SK-N-SH treated with all-trans-retinoic acid at 6 μM for 48 hours (cell line): ENCODE measurements around the gene UNC50.

ENCODE experiments used
- ARNTL ChIP-seq: fragments of 450-650 bp; formaldehyde crosslinking; IDR thresholded peaks from 2 replicates; pipeline ENCODE4 v1.5.0; 2020; ENCODE audit warnings: low read depth, mild to moderate bottlenecking, moderate library complexity, borderline replicate concordance
- CREB5 ChIP-seq: fragments of 250-450 bp; sonication (Bioruptor Pico); IDR thresholded peaks from 2 replicates; pipeline ENCODE4 v1.5.1; 2020; ENCODE audit warnings: low read depth, mild to moderate bottlenecking, moderate library complexity
- CSDC2 ChIP-seq: fragments of 250-450 bp; sonication (Bioruptor Pico); IDR thresholded peaks from 2 replicates; pipeline ENCODE4 v1.5.0; 2020; ENCODE audit warnings: mild to moderate bottlenecking, moderate library complexity
- ISL1 ChIP-seq: fragments of 250-450 bp; sonication (Bioruptor Pico); IDR thresholded peaks from 2 replicates; pipeline ENCODE4 v2.1.2; 2022; ENCODE audit warnings: mild to moderate bottlenecking, moderate library complexity
- PATZ1 ChIP-seq: fragments of 250-450 bp; sonication (Bioruptor Pico); IDR thresholded peaks from 2 replicates; pipeline ENCODE4 v1.8.0; 2020; ENCODE audit warnings: mild to moderate bottlenecking, moderate library complexity, borderline replicate concordance
- TOX ChIP-seq: fragments of 250-450 bp; sonication (Bioruptor Pico); IDR thresholded peaks from 2 replicates; pipeline ENCODE4 v1.8.0; 2021; ENCODE audit warnings: mild to moderate bottlenecking, moderate library complexity, borderline replicate concordance
- ZFP30 ChIP-seq: fragments of 450-650 bp; formaldehyde crosslinking; IDR thresholded peaks from 2 replicates; pipeline ENCODE4 v1.5.0; 2022; ENCODE audit warnings: mild to moderate bottlenecking, moderate library complexity
- ZNF70 ChIP-seq: fragments of 450-650 bp; formaldehyde crosslinking; IDR thresholded peaks from 2 replicates; pipeline ENCODE4 v1.5.0; 2020; ENCODE audit warnings: mild to moderate bottlenecking, moderate library complexity

- TF ChIP-seq ARNTL (CRISPR knock-in tag): no peak
- no peak for TF ChIP-seq ZFP30 (CRISPR knock-in tag)
- no peak for TF ChIP-seq CSDC2 (CRISPR knock-in tag)
- no peak for TF ChIP-seq CREB5 (CRISPR knock-in tag)
- no peak for TF ChIP-seq PATZ1 (CRISPR knock-in tag)
- TF ChIP-seq ZNF70 (CRISPR knock-in tag): no peak
- no peak for TF ChIP-seq ISL1 (CRISPR knock-in tag)
- TF ChIP-seq TOX (CRISPR knock-in tag): no peak
Observed at GRCh38 chr2:98592565-98592964, 15.8 kb upstream of the UNC50 start.
